ENCODE data around the gene SSH3.

DNA sequence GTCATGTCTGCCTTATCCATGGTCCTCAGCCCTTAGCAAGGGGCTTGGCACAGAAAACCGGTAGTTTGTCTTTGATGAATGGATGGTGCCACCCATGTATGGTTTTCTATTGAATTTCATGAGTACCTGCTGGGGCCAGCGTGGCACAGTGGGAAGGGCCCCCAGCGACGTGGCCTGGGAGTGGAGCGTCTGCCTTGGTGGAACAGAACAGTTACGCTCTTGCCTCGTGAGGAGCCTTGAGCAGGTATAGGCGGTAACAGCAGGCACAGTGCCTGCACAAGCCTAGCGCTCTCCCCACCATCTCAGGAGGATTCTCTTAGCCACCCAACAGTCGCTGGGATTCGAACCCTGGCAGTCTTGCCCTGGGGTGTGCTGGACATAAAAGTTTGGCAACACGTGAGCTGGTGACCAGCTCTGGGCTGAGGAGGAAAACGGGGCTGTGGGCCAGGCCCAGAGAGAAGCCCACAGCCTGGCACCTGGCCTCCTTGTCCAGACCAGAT lies 3.0 kb upstream of the SSH3 start:
- TF ChIP-seq CTCF (conservative IDR thresholded peaks at IDR 0.05; ENCODE audit: low read depth, low read length): no peak
- TF ChIP-seq POLR2A (IDR thresholded peaks at IDR 0.05; ENCODE audit: low read depth, low read length): no peak
- TF ChIP-seq FOS (IDR thresholded peaks at IDR 0.05; ENCODE audit: low read depth, low read length): no peak
